ENCODE data around the gene ANKRD55. TPM values are rescaled to one million over a fixed set of nuclear protein-coding genes. Genes with fewer than 3 reads are reported as not detected.
A peak's percentile ranks its signal among the peaks of the same experiment; 100 is the strongest.
"Not testable (repeated sequence)": the region's sequence is repeated elsewhere in the genome, so short reads cannot be mapped to it uniquely, and the experiment has no call there.

The ANKRD55 gene
- total and polyA plus RNA-seq, 4 donors = 0.37 to 1.9 (median 1.4) TPM

DNA sequence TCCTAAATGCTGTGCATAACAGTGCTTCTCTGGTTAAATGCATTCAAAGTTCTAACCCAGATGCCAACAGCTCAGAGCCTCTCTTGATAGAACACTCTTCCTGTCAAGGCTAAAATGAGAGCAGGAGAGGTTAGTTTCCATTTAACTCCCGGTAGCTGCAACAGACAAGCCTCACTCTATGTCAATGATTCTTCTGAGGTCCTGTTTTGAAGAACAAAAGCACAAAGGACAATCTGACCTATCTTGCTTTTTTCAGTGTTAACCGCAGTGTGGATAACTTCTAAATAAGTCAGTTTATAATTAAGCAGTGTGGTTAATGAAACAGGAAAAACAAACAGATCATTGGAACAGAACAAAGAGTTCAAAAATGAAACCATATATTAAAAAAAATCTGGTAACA, 80.7 kb downstream of the ANKRD55 start:
- Histone ChIP-seq H3K27ac (ENCODE audit: low read depth in 1 of 2, low read length in 2 of 2) (no peak overlapping the region), H3K4me3 (ENCODE audit: low read depth in 1 of 3, low read length in 3 of 3) (no peak overlapping the region)
- WGBS = 17% methylated on average over 2 of the region's 2 CpGs

DNA sequence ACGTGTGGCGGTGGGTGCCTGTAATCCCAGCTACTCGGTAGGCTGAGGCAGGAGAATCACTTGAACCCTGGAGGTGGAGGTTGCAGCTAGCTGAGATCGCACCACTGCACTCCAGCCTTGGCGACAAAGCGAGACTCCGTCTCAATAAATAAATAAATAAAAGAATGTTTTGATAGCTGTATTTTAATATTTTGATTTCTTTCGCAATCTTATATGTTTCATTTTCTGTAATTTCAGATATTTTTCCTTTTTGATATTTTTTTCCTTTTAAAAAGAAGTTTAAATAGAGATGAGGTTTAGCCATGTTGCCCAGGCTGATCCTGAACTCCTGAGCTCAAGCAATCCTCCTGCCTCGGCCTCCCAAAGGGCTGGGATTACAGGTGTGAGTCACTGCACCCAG, 82.4 kb downstream of the ANKRD55 start:
- DNase-seq (ENCODE audit: low spot score); H3K4me3 ChIP-seq (ENCODE audit: low read depth in 1 of 3, low read length in 3 of 3); H3K4me1 ChIP-seq (ENCODE audit: control insufficient read depth in 4 of 4, insufficient read depth in 4 of 4, low read length in 3 of 4); H3K27ac ChIP-seq (ENCODE audit: low read depth in 1 of 2, low read length in 2 of 2); H3K36me3 ChIP-seq (ENCODE audit: control insufficient read depth in 4 of 4, insufficient read depth in 3 of 4, low read depth in 1 of 4, low read length in 3 of 4); H3K9me3 ChIP-seq (ENCODE audit: control insufficient read depth in 4 of 4, low read length in 3 of 4); H3K27me3 ChIP-seq (ENCODE audit: control insufficient read depth in 4 of 4, insufficient read depth in 4 of 4, low read length in 3 of 4); H3K9ac ChIP-seq (ENCODE audit: low read depth in 1 of 2, low read length in 2 of 2): not testable (repeated sequence)
- WGBS = 98% methylated on average over 9 of the region's 9 CpGs

More for the DNA sequence above, 80.7 kb downstream of the ANKRD55 start:
- TF ChIP-seq RAD21 (IDR thresholded peaks at IDR 0.05) (peak in 1 of 2 donors; percentile 33), YY1 (IDR thresholded peaks at IDR 0.05) (no peak)
- H3K36me3 ChIP-seq (ENCODE audit: control insufficient read depth in 4 of 4, insufficient read depth in 3 of 4, low read depth in 1 of 4, low read length in 3 of 4) = no peaks in the 10 kb centered on the region
- H3K9me3 ChIP-seq (ENCODE audit: control insufficient read depth in 4 of 4, low read length in 3 of 4) = no peaks in the 10 kb centered on the region
- peaks cover 0 to 7% (median 2%) of the 10 kb centered on the region in 4 donors for H3K4me1 ChIP-seq (ENCODE audit: control insufficient read depth in 4 of 4, insufficient read depth in 4 of 4, low read length in 3 of 4)
- DNase-seq (ENCODE audit: low spot score) = no peak
- no peaks in the 10 kb centered on the region for H3K27me3 ChIP-seq (ENCODE audit: control insufficient read depth in 4 of 4, insufficient read depth in 4 of 4, low read length in 3 of 4)
- H3K9ac ChIP-seq (ENCODE audit: low read depth in 1 of 2, low read length in 2 of 2) = peak overlapping the region in 1 of 2 donors; percentile 61

- 89% methylated on average over 4 of the region's 4 CpGs for WGBS
Measured at GRCh38 chr5:56148453-56148971, 84.6 kb downstream of the ANKRD55 start.

More at GRCh38 chr5:56148453-56148971, 84.6 kb downstream of the ANKRD55 start:
- H3K36me3 ChIP-seq (ENCODE audit: control insufficient read depth in 4 of 4, insufficient read depth in 3 of 4, low read depth in 1 of 4, low read length in 3 of 4) = no peaks in the 10 kb centered on the region
- peaks cover 0 to 7% (median 2%) of the 10 kb centered on the region in 4 donors for H3K4me1 ChIP-seq (ENCODE audit: control insufficient read depth in 4 of 4, insufficient read depth in 4 of 4, low read length in 3 of 4)
- no peak overlapping the region for H3K4me3 ChIP-seq (ENCODE audit: low read depth in 1 of 3, low read length in 3 of 3)
- H3K9ac ChIP-seq (ENCODE audit: low read depth in 1 of 2, low read length in 2 of 2) = no peak overlapping the region
- H3K27ac ChIP-seq (ENCODE audit: low read depth in 1 of 2, low read length in 2 of 2) = no peak overlapping the region
- H3K27me3 ChIP-seq (ENCODE audit: control insufficient read depth in 4 of 4, insufficient read depth in 4 of 4, low read length in 3 of 4) = no peaks in the 10 kb centered on the region
- DNase-seq (ENCODE audit: low spot score) = no peak
- H3K9me3 ChIP-seq (ENCODE audit: control insufficient read depth in 4 of 4, low read length in 3 of 4) = no peaks in the 10 kb centered on the region
- TF ChIP-seq TAF1 (conservative IDR thresholded peaks at IDR 0.05) (no peak), ATF3 (IDR thresholded peaks at IDR 0.05) (no peak), YY1 (IDR thresholded peaks at IDR 0.05) (no peak), RAD21 (IDR thresholded peaks at IDR 0.05) (no peak), FOXA2 (IDR thresholded peaks at IDR 0.05) (no peak), GABPA (IDR thresholded peaks at IDR 0.05 in 1 of 2, conservative IDR thresholded peaks at IDR 0.05 in 1 of 2) (no peak), FOXA1 (IDR thresholded peaks at IDR 0.05) (no peak), ZBTB33 (IDR thresholded peaks at IDR 0.05) (no peak), EGR1 (IDR thresholded peaks at IDR 0.05; ENCODE audit: low read depth in 2 of 2) (no peak)
- TF ChIP-seq, protein P1, sequence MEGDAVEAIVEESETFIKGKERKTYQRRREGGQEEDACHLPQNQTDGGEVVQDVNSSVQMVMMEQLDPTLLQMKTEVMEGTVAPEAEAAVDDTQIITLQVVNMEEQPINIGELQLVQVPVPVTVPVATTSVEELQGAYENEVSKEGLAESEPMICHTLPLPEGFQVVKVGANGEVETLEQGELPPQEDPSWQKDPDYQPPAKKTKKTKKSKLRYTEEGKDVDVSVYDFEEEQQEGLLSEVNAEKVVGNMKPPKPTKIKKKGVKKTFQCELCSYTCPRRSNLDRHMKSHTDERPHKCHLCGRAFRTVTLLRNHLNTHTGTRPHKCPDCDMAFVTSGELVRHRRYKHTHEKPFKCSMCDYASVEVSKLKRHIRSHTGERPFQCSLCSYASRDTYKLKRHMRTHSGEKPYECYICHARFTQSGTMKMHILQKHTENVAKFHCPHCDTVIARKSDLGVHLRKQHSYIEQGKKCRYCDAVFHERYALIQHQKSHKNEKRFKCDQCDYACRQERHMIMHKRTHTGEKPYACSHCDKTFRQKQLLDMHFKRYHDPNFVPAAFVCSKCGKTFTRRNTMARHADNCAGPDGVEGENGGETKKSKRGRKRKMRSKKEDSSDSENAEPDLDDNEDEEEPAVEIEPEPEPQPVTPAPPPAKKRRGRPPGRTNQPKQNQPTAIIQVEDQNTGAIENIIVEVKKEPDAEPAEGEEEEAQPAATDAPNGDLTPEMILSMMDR (IDR thresholded peaks at IDR 0.05; ENCODE audit: low read depth, low read length, missing input control) = no peak
